Measurements from ENCODE around the gene DIS3L.
"Not testable (repeated sequence)": the region's sequence is repeated elsewhere in the genome, so short reads cannot be mapped to it uniquely, and the experiment has no call there.

Gene DIS3L

DNA sequence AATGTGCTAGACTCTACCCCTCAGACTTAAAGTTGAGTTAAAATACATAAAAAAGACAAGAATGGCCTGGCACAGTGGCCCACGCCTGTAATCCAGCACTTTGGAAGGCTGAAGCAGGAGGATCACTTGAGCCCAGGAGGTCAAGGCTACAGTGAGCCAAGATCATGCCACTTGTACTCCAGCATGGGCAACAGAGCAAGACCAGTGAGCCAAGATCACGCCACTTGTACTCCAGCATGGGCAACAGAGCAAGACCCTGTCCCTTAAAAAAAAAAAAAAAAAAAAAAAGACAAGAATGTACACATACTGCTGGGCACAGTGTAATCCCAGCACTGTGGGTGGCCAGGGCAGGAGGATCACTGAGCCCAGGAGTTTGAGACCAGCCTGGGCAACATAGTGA, 17.4 kb downstream of the DIS3L start:
- DNase-seq (ENCODE audit: low read depth): no peak
- H3K4me3 ChIP-seq (ENCODE audit: control insufficient read depth, low read depth, low read length): no peak overlapping the region
- TF ChIP-seq, protein P1, sequence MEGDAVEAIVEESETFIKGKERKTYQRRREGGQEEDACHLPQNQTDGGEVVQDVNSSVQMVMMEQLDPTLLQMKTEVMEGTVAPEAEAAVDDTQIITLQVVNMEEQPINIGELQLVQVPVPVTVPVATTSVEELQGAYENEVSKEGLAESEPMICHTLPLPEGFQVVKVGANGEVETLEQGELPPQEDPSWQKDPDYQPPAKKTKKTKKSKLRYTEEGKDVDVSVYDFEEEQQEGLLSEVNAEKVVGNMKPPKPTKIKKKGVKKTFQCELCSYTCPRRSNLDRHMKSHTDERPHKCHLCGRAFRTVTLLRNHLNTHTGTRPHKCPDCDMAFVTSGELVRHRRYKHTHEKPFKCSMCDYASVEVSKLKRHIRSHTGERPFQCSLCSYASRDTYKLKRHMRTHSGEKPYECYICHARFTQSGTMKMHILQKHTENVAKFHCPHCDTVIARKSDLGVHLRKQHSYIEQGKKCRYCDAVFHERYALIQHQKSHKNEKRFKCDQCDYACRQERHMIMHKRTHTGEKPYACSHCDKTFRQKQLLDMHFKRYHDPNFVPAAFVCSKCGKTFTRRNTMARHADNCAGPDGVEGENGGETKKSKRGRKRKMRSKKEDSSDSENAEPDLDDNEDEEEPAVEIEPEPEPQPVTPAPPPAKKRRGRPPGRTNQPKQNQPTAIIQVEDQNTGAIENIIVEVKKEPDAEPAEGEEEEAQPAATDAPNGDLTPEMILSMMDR (IDR thresholded peaks at IDR 0.05; ENCODE audit: control insufficient read depth, insufficient read depth, low read depth, low read length, missing control alignments): no peak

DNA sequence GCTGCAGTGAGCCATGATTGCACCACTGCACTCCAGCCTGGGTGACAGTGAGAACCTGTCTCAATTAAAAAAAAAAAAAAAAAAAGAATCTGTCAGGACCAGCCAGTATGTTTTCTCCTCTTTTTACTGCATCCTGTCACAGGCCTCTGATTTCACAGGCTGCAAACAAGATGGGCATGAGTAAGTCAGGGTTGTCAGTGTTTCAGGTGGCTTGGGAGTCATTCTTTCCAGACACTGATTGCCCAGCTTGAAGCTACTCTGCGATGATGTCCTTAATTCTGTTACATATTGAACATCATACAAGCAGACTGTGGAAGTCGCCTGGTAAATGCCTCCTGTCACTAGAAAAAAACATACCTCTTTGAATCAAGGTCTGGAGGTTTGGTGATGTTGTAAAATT, 18.8 kb downstream of the DIS3L start:
- DNase-seq (ENCODE audit: low read depth): no peak
- TF ChIP-seq, protein P1 (IDR thresholded peaks at IDR 0.05; ENCODE audit: control insufficient read depth, insufficient read depth, low read depth, low read length, missing control alignments): no peak
- no peak overlapping the region for H3K4me3 ChIP-seq (ENCODE audit: control insufficient read depth, low read depth, low read length)

DNA sequence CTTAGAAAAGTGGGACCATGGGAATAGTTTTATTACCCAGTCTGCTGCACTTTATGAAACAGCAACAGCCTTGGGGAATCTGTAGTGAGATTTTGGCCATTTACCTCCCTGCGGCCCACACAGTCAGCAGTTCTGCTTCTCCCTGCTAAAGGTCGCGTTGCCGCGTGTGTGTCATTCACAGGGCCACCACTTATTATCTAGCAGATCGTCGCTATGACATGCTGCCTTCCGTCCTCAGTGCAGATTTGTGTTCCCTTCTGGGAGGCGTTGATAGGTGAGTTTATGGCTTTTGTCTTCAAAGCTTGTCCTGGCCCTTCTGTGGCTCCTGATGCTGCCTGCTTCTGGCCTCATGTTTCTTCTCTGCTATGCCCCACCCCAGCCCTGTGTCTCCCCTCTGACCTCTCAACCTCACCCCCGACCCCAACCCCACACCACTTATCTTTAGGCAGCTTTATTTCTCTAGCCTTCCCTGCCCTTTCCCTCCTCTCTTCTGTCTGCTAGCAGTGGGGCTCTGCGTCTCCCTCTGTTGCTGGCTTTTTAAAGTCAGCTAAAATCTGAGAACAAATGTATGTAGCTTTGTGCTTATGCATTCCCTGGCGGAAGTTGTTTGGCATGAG, 30.1 kb downstream of the DIS3L start:
- no peak for DNase-seq (ENCODE audit: low read depth)
- TF ChIP-seq, protein P1 (IDR thresholded peaks at IDR 0.05; ENCODE audit: control insufficient read depth, insufficient read depth, low read depth, low read length, missing control alignments): no peak
- no peak overlapping the region for H3K4me3 ChIP-seq (ENCODE audit: control insufficient read depth, low read depth, low read length)

DNA sequence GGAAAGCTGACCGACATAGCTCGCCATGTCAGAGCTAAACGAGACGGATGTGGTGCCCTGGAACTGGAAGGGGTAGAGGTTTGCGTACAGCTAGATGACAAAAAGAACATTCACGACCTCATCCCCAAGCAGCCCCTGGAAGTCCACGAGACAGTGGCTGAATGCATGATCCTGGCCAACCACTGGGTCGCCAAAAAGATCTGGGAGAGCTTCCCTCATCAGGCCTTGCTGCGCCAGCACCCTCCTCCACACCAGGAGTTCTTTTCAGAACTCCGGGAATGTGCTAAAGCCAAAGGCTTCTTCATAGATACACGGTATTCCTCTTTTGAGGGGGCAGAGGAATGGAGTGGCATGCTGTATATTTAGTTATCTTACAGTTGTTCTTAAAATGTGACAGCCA, 32.7 kb downstream of the DIS3L start:
- H3K4me3 ChIP-seq (ENCODE audit: control insufficient read depth, low read depth, low read length): no peak overlapping the region
- TF ChIP-seq, protein P1 (IDR thresholded peaks at IDR 0.05; ENCODE audit: control insufficient read depth, insufficient read depth, low read depth, low read length, missing control alignments): no peak
- DNase-seq (ENCODE audit: low read depth): no peak

DNA sequence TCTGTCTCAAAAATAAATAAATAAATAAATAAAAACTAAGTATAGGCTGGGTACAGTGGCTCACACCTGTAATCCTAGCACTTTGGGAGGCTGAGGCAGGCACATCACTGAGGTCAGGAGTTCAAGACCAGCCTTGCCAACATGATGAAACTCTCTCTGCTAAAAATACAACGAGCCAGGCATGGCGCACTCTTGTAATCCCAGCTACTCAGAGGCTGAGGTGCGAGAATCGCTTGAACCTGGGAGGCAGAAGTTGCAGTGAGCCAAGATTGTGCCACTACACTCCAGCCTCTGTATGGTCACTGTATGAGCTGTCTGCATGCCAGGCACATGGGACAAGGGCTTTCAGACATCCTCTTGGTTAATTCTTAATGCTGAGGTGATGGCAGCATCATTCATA, 34.4 kb downstream of the DIS3L start:
- no peak for DNase-seq (ENCODE audit: low read depth)
- TF ChIP-seq, protein P1 (IDR thresholded peaks at IDR 0.05; ENCODE audit: control insufficient read depth, insufficient read depth, low read depth, low read length, missing control alignments): no peak
- no peak overlapping the region for H3K4me3 ChIP-seq (ENCODE audit: control insufficient read depth, low read depth, low read length)

DNA sequence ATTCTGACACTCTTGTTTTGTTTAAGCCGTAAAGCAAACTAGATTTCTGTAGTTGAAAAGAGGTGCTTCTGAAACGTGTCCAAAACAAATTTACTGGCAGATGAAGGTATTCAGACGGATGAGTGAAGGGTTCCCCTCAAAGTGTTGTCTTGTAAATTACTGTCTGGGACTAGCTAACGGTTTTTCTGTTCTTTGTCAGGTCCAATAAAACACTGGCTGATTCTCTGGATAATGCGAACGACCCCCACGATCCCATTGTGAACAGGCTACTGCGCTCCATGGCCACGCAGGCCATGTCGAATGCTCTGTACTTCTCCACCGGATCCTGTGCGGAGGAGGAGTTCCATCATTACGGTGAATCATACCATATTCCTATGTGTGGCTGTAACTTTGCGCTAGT, 35.4 kb downstream of the DIS3L start:
- no peak for DNase-seq (ENCODE audit: low read depth)
- no peak overlapping the region for H3K4me3 ChIP-seq (ENCODE audit: control insufficient read depth, low read depth, low read length)
- TF ChIP-seq, protein P1 (IDR thresholded peaks at IDR 0.05; ENCODE audit: control insufficient read depth, insufficient read depth, low read depth, low read length, missing control alignments): no peak

DNA sequence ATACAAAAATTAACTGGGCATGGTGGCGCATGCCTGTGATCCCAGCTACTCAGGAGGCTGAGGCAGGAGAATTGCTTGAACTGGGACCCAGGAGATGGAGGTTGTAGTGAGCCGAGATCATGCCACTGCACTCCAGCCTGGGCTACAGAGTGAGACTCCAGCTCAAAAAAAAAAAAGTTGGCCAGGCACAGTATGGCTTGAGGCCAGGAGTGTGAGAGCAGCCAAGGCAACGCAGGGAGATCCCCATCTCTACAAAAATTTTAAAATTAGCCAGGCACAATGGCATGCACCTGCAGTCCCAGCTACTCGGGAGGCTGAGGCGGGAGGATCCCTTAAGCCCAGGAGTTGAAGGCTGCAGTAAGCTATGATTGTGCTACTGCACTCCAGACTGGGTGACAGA, 55.2 kb downstream of the DIS3L start:
- not testable (repeated sequence) for DNase-seq (ENCODE audit: low read depth)

More for the DNA sequence above, 55.2 kb downstream of the DIS3L start:
- H3K4me3 ChIP-seq (ENCODE audit: control insufficient read depth, low read depth, low read length): not testable (repeated sequence)
